ENCODE results near the gene PARN. TPM values are rescaled to one million over a fixed set of nuclear protein-coding genes. Genes with fewer than 3 reads are reported as not detected.
A peak's percentile ranks its signal among the peaks of the same experiment; 100 is the strongest.

The PARN gene
- total RNA-seq, 1 experiment from 2014 or later = 27.2 TPM

DNA sequence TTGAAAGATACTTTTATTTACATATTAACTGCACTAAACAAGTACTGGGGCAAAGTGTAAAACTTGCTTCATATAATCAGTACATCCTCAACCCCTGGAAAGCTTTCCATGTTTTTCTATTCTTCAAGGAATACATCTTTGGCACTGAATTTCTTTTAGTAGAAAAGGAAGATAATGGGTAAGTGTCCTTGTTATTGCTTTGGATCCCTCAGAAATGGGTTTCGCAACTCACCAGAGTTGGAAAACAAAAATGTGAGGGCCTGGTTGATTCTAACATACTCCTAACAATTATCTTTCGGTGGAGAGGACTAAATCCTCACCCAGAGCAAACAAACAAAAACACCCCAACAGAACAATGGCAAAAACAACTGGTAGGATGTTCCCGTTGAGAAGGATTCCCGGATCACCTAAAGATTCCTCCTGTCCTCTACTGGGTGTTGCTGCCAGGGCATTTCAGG lies 120.4 kb downstream of the PARN start:
- no peak for DNase-seq (ENCODE audit: low spot score)
- in situ Hi-C loops (cut with HindIII; ENCODE audit: low sequenced_read_pairs) = no loop called here

DNA sequence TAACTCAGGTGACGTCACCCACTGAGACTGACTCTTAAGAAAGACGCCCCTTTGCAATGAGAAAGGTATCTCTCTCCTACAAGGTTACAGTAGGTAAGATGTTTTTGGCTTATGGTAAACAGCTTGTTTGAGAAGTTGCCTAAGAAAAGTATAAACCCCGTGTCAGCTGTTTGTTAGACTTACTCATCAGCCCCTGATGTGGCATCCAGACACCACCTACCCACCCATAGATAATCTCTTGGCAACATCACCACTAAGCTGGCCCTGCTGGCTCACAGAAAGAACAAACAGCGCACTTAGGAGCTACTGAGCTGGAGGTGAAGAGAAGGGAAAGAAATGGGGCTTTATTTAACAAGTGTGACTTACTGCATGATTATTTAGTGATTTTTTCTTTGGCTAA lies 121.0 kb downstream of the PARN start:
- in situ Hi-C loops (cut with HindIII; ENCODE audit: low sequenced_read_pairs) = no loop called here
- DNase-seq (ENCODE audit: low spot score) = no peak

DNA sequence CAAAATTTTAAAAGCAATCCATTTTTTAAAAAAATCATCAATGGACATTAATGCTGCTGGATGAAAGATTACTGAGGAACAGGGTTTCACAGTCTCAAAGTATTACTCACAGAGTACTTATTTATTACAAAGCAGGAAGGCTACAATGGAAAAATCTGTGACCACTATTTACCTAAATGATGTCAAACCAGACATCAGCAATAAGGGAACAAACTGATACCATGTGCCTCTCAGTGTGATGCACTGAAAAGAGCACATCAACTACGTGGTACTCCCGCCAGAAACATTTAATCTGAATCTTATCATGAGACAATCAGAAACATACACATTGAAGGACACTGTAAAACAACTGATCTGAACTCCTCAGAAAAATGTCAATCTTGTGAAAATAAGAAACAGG lies 124.2 kb downstream of the PARN start:
- in situ Hi-C loops (cut with HindIII; ENCODE audit: low sequenced_read_pairs) = no loop called here

DNA sequence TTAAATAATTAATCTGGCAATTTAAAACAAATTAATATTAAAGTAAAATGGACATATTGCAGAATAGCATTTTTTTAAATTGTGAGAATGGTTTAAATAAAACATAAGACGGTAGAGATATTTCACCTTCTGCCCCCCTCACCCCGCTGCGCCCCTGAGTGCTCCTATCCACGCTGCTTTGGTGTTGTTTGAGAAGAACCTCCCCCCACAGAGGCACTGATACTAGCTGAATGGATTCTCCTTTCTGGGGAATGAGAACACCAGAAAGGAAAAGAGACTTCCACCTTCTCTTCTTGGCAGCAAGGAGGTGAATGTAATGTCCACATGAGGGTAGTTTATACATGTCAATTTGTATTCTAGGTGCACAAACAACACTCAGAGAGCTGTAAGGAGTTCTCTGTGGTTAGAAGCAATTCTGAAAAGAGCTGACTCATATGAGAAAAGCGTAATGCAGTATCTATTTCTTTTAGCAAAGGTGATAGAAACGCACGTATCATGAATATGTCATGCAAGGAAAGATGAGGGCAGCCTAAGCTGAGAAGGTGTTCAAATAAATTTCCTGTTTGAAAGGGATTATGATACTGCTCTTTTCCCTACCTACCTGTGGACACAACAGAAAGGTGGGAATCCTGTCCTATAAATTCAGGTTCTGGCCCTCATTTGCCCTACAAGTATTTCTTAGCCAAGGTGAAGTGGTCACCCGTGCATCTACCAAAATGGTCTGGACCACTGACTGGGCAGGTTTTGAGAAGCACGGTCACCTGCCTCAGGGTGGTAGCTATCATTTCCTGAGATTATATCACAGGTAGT lies 126.9 kb downstream of the PARN start:
- DNase-seq (ENCODE audit: low spot score) = no peak
- in situ Hi-C loops (cut with HindIII; ENCODE audit: low sequenced_read_pairs) = no loop called here

More for the DNA sequence above, 124.2 kb downstream of the PARN start:
- DNase-seq (ENCODE audit: low spot score) = no peak

DNA sequence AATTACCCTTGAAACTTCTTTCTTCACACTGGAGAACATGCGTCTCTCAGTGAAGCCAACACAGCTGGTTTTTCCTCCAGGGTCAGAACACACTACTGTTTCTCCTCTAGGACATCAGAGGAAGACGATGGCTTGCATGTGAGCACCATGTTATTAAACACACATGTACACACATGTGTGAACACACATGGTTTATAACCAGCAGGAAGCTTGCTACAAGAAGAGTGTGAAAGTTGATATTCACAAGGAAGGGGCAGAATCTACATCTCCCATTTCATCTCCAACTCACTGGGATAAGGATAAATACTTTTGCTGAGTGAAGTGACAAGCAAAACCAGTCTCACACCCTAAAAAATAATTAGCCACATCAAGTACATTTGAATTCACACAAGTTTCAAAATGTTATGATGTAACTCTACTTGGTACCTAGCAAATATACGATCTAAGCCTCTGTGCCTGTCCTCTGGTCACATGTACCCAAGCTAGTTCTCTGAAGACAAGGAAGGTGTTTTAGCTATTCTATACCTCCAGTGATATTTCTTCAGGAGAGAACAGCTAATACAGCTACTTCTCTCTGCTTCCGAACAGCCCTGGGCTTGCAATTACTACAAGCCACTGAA lies 127.7 kb downstream of the PARN start:
- DNase-seq (ENCODE audit: low spot score) = no peak
- in situ Hi-C loops (cut with HindIII; ENCODE audit: low sequenced_read_pairs) = no loop called here

DNA sequence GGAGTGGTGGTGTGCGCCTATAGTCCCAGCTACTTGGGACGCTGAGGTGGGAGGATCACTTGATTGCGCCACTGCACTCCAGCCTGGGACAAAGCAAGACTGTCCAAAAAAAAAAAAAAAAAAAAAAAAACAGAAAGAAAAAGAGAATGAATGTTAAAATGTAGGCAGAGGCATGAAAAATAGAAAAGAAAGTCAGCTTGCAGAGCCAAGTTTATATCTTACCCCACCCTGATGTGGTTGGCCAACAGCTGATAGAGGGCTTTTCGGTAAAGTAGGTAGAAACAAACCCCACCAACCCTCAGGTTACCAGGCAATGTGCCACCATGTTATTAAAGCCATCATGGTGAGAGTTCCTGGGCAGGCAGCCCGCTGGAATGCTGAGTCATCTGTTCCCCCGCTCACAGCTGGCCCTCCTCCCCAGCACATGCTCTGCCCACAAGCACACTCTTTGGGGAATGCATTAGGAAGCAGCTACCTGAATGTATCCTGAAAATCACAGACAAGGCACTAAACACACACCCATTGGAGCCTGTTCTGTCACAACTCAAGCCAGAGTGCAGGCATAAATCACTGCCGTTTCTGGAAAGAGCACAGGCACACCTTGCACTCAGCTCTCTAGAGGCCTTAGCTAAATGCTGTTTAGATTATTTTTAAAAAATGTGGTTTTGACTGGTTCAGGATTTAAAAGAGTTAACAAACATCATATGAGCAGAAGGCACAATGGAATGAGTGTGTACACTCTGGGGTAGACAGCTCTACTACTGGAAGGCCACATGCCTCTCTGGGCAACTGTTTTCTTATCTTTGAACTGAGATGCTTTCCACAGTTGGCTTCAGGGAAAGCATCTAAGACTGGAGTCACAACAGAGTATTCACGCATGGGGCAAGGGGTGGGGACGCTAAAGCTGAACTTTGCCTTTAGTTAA lies 128.5 kb downstream of the PARN start:
- in situ Hi-C loops (cut with HindIII; ENCODE audit: low sequenced_read_pairs) = no loop called here
- peak; percentile 69 for DNase-seq (ENCODE audit: low spot score)

DNA sequence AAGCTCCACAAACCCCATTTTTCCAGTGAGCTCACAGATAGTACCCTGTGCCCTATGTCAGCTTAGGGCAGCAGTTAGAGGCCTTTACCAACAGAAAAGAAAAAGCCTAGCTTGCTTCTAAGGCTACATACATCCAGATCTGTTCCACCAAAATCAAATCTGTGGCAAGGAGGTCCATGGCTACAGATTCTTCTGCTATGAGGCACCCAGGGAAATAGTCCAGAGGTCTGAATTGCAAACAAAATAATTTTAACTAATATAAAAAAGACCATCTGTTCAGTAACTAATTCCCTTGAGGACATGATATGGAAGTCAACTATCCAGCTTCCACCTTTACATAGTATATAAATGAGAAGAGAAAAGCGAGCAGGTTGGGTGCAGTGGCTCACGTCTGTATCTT lies 129.3 kb downstream of the PARN start:
- in situ Hi-C loops (cut with HindIII; ENCODE audit: low sequenced_read_pairs) = no loop called here
- DNase-seq (ENCODE audit: low spot score) = no peak

DNA sequence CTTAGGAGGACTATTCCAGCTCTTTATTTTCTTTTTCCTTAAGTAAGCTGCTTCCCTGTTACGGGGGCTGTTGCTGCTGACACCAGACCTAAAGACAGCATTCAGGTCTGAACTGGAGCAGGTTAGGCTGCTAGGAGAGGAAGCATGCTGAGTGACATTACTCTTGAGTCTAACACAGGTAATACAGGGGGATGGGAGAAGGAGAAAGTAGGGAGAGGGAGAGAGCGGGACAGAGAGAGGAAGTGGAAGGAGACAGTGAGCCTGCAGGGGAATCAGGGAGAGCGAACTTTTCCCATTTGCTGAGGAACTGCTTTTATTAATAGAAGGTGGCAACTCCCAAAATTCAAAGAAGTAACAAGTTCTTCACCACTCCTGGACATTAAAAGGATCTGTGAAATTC lies 130.9 kb downstream of the PARN start:
- in situ Hi-C loops (cut with HindIII; ENCODE audit: low sequenced_read_pairs) = no loop called here
- no peak for DNase-seq (ENCODE audit: low spot score)

DNA sequence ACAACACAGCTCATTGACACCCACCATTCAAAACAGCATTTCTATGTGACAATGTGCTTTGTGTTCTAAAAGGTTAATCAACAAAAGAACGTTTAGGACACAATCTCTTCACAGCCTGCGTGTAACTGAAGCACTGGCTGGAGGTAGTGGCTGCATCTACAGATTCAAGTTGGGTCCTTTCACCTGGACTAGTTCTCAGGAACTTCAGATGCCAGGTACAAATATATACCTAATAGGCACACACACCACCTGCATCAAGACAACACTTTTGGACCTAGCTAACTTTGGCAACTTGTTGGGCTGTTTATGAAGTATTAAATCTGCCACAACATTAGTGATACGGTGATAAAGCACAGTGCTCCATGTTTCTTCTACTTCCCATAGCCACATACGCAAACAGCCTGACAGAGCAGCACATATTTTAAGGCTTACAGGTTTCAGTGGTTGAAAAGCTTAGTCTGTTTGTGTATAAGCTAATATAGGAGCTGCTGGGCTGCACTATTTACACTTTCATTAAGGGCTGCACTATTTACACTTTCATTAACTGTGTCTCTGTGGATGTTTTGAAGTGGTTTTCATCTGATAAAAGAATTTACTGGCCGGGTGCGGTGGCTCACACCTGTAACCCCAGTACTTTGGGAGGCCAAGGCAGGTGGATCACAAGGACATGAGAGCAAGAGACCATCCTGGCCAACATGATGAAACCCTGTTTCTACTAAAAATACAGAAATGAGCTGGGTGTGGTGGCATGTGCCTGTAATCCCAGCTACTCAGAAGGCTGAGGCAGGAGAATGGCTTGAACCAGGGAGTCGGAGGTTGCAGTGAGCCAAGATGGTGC lies 132.6 kb downstream of the PARN start:
- in situ Hi-C loops (cut with HindIII; ENCODE audit: low sequenced_read_pairs) = no loop called here
- no peak for DNase-seq (ENCODE audit: low spot score)

DNA sequence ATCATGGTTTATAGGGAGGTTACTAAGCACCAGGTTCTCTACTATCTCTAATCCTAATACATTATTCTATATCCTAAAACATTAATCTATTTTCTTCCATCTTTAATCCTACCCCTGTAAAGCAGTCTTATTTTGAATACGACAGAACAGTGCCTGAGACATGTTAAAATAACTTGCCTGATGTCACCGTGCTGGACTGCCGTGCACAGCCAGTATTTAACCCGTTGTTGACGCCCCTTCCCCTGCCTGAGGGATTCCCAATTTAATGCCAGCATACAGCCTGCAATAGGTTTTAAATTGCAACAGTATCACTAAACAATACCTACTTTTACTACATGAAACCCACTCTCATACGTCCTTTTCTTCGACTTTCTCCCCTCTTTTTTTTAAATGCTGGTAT lies 133.3 kb downstream of the PARN start:
- in situ Hi-C loops (cut with HindIII; ENCODE audit: low sequenced_read_pairs) = no loop called here
- DNase-seq (ENCODE audit: low spot score) = no peak

DNA sequence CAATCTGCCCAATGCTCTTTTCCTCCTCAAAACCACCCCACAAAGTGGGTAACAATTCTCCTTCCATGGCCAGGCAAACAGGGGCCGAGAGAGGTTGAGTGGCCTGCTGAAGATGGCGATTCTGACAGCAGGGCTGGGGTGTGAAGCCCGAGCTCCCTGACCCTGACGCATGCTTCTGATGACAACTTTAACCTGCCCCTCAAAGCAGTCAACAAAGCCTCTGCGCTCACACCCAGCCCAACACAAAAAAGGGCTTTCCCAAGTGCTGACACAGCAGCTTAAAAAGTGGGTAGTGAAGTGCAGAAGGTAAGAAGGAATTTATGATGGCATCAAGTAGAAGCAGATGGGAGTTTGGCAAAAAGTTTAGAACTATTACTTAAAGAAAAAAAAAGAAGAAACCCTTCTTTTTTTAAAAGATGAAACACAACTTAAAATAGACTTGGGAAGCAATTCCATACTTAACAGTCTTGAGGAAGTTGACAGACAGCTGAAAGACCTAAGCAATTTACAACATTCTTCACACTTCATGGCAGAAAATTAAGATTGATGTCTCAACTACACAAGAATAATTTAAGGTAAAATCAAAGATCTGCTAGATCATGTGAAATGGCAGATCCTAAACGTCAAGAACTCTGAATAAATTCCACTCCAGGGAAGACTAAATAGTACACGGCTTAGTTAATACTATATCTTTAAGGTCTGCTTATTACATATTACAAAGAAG lies 133.9 kb downstream of the PARN start:
- DNase-seq (ENCODE audit: low spot score) = no peak
- in situ Hi-C loops (cut with HindIII; ENCODE audit: low sequenced_read_pairs) = no loop called here

DNA sequence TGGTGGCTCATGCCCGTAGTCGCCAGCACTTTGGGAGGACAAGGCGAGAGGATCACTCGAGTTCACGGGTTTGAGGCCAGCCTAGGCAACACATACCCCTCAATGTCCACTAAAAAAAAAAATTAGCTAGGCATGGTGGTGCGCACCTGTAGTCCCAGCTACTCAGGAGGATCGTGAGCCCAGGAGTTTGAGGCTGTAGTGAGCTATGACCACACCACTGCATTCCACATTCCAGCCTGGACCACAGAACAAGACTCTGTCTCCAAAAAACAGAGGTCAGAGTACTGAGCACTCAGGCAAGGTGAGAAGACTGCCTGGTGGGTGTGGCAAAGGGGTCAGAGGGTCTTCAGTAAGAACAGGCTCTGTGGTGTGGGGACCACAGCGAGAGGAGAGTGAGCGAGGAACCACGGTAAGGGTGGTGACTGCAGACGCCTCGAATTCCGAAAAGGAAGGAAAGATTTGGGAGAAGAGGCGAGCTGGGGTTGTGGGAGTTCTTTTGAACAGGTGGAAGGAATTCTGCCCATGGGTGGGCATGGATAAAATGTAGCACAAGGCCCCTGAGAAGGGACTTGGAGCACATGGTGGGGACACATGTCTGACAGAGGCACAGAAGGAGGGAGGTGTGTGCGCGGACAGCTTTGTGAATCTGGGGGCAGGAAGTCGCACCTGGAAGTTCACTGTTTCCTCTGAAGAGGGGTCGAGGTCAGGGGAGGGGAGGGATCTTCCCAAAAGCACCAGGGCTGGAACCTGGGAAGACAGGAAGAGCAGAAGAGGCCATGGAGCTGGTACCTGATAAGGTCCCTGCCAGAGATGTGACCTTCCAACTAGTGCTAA lies 134.6 kb downstream of the PARN start:
- DNase-seq (ENCODE audit: low spot score) = no peak
- in situ Hi-C loops (cut with HindIII; ENCODE audit: low sequenced_read_pairs) = no loop called here

DNA sequence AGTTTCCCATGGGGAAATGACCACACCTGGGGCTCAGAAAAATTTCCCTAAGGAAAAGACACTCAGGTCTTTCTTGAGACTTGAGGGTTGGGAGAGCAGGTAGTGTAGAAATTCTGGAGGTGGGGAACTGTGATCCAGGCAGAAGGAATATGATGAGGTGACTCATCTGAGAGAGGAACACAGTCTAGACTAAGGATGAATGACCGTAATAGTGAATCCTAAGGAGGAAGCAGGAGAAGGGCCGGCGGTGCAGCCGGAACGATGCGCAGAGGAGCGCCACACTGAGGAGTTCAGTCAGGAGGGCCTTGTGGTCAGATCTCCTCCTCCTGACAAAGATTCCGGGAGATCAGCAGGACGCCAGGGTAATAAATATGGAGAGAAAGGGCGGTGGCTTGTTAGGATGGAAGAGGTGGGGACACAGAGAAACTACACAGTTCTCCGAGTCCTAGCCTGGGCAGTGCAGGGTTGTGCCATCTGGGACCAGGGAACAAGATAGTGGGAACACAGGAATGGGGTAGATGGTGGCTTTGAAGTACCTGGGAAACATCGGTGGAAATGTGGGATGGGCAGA lies 135.6 kb downstream of the PARN start:
- no peak for DNase-seq (ENCODE audit: low spot score)
- in situ Hi-C loops (cut with HindIII; ENCODE audit: low sequenced_read_pairs) = no loop called here

DNA sequence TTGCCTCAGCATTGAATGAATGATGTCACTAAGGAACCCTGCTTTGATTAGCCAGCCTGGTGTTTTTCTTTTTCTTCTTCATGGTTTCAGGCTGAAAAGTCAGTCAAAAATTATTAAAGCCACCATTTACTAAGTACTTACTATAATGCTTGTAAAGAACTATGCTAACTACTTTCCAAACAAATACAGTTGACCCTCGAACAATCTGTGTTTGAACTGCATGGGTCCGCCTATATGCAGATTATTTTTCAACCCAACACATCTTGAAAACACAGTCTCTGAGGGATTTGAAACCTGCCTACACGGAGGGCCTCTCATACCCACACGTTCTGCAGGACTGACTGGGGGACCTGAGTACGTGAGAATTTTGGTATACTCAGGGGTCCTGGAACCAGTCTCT lies 136.3 kb downstream of the PARN start:
- DNase-seq (ENCODE audit: low spot score) = no peak
- in situ Hi-C loops (cut with HindIII; ENCODE audit: low sequenced_read_pairs) = no loop called here

DNA sequence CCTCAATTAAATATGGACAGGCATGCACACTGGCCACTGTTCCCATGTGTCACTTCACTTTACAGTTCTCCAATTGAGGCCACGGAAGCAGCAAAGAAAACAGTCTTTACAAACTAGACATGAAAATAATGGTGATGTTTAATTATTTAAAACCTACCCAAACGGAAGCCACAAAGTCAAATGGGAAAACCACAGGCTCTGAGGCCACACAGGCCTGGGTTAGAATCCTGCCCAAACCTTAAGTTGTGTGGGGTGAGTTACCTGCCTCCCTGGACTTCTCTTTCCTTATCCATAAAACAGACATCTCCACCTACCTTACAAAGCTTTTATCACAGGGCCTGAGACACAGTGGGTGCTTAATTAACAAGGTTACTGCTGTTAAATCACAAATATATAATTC lies 137.4 kb downstream of the PARN start:
- in situ Hi-C loops (cut with HindIII; ENCODE audit: low sequenced_read_pairs) = no loop called here
- no peak for DNase-seq (ENCODE audit: low spot score)

DNA sequence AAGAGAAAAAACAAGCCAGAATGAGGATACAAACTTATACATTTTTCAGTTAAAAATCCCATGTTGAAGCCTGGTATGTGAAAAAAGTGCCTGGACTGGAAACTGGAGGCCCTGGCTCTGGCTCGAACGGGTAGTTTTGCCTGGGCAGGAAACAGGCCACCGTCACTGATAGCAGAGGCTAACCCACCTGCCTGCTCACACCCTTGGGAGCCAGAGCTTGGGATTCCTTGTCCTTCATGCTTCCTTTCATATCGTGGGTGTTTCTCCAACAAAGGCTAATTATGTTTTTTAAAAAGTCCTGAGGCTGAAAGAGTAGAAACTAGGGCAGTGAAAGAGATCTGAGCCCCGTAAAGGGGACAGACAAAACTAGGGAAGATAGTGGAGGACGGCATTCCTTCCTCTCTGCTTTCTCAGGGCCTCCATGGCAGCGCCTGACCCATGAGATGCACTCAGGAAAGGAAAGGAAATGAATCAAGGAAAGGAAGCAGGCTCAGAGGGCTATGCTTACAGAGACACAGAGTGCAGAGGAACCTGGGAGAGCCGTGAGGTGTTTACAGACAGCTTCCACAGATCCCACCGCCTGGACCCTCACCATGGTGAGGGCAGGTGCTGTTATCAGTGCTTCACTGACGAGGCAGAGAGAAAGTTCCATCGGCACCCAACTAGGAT lies 138.1 kb downstream of the PARN start:
- in situ Hi-C loops (cut with HindIII; ENCODE audit: low sequenced_read_pairs) = no loop called here
- DNase-seq (ENCODE audit: low spot score) = no peak

DNA sequence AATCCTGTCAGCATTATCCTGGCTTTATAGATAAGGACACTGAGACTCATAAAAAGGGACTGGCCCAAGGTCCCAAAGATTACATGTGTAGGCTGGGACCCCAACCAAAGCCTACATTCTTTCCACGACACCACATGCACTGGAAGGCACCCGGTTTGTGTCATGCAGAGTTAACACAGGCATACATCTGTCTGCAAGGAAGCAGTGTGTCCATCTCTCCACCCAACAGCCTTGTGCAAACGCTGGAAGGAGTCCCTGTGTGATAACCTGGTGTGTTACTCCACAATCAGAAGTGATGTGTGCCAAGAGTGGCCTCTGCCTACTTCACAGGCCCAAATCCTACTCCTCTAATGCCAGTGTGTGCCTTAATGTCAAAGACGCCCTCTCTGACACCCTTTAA lies 139.8 kb downstream of the PARN start:
- in situ Hi-C loops (cut with HindIII; ENCODE audit: low sequenced_read_pairs) = no loop called here

More for the DNA sequence above, 139.8 kb downstream of the PARN start:
- DNase-seq (ENCODE audit: low spot score) = no peak

All from G401 (cell line).